Globus pallidus (tissue), 1 donor: ENCODE measurements around the gene CNNM2.
"Not testable (repeated sequence)": the region's sequence is repeated elsewhere in the genome, so short reads cannot be mapped to it uniquely, and the experiment has no call there.

Source experiments
- DNase-seq: peaks from one replicate; pipeline ENCODE4 v3.0.0-alpha.2; 2015; ENCODE audit warnings: low spot score

Gene CNNM2

DNA sequence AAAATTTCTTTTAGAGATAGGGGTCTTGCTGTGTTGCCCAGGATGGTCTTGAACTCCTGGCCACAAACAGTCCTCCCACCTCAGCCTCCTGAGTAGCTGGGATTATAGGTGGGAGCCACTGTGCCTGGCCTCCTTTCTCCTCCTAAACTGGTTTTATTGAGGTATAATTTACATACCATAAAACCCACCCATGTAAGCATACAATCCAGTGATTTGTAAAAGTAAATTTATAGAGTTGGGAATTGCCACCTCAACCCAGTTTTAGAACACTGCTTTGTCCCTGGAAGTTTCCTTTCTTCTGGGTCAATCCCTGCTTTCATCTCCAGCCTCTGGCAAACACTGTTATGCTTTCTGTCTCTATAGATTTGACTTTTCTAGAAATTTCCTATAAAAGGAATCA is 49.0 kb downstream of the CNNM2 start:
- DNase-seq: no peak

- no peak for DNase-seq
Measured at GRCh38 chr10:102970562-102971340, 52.7 kb downstream of the CNNM2 start.

GRCh38 chr10:102975483-102976379 is 57.6 kb downstream of the CNNM2 start:
- DNase-seq: no peak

DNA sequence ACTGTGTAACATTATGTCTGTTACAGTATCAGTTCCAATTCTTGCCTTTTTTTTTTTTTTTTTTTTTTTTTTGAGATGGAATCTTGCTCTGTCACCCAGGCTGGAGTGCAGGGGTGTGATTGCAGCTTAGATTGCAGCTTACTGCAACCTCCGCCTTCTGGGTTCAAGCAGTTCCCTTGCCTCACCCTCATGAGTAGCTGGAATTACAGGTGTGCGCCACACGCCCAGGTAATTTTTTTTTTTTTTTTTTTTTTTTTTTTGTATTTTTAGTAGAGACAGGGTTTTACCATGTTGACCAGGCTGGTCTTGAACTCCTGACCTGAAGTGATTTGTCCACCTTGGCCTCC is 58.3 kb downstream of the CNNM2 start:
- DNase-seq: not testable (repeated sequence)

DNA sequence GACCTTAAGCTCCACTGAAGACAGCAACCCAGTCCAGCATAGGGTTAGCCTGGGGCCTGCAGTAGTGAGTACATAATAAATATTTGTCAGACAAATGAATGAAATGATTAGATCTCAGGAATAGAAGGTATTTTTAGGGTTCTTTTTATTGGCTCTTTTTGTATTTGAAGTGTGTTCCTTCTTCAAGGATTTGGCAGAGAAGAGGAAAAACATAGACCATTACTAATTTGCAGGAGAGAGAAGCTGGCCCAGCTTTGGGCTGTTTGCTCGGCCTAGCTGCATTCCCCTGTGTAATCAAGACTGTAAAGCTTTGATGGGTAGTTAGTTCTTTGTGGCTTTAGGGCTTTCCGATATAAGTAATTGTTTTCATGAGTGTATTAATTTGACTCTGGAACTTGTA is 64.2 kb downstream of the CNNM2 start:
- DNase-seq: no peak

DNA sequence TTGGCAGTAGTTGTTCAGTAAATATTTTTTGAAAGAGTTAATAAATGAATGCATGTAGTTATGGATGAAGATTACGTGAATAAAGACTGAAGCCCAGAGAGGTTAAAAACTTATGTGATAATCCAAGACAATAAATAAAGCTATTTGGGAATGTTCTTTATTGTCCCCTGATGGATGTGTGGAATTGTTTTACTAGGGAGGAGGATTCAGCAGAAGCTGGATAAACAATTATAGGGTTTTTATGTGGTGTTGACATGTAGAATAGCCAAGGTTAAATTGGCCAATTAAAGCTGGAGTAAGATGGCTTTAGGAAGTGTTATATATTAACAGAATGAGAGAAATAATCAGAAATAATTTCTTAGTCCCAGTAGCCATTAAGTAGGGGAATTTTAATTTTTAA is 66.0 kb downstream of the CNNM2 start:
- no peak for DNase-seq

GRCh38 chr10:102985811-102986210 is 67.7 kb downstream of the CNNM2 start:
- no peak for DNase-seq

GRCh38 chr10:102988404-102989314 is 70.6 kb downstream of the CNNM2 start:
- DNase-seq: no peak

DNA sequence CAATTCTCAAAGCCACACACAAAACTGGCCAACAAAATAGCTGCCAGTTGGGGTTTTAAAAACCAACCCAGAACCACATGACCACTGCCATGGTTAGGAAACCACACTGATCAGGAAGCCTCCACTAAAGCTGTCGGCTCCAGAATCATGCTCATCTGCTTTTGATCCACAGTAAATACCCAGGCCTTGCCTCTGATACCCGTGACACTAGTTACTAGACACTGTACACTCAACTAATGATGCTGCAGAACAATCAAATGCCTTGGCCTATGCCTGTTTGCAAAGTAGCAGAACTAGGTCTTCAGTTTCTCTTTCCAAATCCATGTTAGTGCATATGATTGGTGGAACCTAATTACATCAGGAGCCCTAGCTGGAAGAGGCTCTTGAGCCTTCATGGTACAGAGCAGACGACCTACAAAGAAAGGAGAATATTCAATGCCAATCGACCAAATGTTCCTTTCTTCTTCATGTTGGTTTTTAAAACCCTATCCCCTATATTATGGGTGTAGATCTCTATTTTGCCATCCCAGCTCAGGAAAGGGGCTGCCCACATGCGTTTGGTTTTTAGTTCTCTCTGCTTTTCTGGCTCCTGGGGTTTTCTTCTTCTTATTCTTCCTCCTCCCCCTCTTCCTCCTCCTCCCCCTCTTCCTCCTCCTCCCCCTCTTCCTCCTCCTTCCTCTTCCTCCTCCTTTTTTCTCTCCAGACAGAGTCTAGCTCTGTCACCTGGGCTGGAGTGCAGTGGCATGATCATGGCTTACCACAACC is 76.6 kb downstream of the CNNM2 start:
- no peak for DNase-seq

DNA sequence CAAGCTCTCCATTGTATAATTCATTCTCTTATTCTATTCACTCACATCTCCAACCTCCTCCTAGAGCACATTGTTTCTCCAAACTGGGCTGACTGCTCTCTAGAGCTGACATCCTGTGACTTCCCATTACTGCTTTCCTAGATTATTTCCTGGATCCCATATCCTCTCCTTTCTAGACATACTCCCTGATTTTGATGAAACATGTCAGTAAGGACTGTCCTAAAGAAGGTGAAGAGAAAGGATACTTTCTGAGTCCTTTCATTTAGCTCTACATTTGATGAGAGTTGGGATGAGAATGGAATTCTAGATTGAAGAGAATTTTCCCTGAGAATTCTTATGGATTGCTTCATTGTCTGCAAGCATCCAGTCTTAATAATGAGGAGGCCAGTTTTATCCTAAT is 78.8 kb downstream of the CNNM2 start:
- DNase-seq: no peak

DNA sequence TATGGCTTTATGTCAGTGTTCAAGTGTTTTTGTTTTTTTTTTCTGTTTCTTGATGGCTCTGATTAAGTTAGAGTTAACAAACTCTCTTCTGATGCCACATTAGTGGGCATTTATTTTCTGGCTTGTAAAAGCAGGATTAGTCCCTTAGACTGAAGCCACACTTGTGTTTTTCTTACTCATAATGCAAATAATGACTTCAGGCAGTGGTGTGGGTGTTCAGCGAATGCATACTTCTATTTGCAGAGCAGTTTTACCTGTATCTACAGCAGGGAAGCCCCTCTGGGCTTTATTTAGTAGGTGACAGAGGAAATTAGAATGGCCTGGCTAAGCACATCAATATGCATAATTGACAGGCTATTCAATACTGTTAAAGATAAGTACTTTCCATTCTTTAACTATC is 79.9 kb downstream of the CNNM2 start:
- no peak for DNase-seq

DNA sequence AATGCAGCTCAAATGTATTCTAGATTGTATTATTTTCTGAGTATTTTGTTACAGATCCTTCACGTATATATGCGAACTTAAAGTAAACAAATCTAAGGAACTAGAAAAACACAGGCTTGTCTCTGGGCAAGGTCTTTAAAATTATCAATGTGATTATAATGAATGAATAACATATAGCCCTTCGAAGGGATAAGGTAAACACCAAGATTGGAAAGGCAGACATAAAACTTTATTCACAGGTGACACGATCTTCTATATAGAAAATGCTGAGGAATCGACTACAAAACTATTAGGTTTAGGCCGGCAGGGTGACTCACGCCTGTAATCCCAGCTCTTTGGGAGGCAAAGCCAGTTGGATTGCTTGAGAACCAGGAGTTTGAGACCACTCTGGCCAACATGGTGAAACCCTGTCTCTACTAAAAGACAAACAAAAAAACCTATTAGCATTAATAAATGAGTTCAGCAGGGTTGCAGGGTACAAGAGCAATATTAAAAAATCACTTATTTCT is 80.4 kb downstream of the CNNM2 start:
- no peak for DNase-seq

GRCh38 chr10:103000050-103000449 is 82.0 kb downstream of the CNNM2 start:
- not testable (repeated sequence) for DNase-seq

- no peak for DNase-seq
Measured at GRCh38 chr10:103007017-103007416, 88.9 kb downstream of the CNNM2 start.

DNA sequence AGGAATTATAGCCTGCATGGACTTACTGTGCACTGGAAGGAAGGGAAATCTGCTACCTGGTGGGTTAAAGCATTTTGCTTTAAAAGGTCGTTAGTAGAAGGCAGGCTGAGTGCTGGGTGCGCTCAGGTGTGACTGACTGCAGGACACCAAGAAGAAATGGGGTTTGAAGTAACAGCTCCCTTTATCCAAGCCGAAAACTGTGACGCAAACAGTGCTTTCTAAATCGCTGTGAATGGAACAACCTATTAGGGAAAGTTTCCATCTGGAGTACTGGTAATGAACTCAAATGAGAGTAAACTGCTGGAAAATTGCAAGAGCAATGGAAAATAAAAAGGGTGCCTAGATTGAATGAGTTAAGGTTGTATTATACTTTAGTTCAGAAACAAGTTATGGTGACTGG is 95.3 kb downstream of the CNNM2 start:
- no peak for DNase-seq

DNA sequence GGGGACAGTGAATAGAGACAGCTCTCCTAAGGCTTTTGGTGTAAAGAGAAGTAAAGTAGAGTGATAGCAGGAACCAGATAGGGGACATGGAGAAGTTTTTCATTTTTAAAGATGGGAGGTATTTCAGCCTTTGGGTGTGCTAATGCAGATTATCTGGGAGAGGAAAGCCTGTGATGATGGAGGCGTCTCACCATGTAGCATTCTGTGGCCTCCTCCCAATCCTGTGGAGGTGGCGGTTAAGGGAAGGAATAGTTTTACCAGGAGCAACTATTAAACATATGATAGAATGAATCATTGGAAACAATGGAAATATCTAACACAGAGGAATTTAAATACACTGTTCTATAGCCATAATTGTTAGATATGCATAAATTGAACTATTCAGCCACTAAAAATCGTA is 101.3 kb downstream of the CNNM2 start:
- no peak for DNase-seq

DNA sequence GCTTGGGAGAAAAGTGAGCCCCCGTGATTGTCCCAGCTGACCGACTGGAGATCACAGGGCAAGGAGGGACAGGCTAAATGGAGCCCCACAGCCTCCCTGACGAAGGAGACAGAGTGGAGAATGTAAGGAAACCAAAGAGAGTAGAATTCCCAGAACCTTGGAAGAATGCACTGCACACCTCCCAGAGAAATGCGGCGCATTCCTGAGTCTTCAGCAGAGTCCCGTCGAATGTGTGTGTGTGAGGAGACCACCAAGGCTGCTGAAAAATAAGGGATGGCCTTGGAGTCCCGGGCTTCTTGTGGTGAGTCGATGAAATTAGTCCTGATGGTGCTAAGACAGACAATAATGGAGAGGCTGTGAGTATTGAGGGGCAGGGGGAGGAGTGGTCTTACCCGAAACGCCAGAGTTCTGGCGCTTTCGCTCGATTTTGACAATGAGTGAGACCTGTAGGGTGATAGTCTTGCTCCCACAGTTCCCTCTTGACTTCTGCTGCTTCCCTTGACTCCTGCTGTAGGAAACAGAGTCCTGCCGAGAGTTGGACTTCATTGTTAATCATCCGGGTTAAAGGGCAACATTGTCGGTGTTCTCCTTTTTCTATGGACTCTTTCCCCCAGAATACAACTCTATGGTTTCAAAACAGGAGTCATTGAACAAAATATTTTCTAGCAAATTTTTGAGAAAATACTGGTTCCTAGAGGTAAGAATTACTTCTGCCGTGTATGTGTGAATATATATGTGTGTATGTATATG is 103.2 kb downstream of the CNNM2 start:
- no peak for DNase-seq

- no peak for DNase-seq
Measured at GRCh38 chr10:103021900-103022293, 103.8 kb downstream of the CNNM2 start.

DNA sequence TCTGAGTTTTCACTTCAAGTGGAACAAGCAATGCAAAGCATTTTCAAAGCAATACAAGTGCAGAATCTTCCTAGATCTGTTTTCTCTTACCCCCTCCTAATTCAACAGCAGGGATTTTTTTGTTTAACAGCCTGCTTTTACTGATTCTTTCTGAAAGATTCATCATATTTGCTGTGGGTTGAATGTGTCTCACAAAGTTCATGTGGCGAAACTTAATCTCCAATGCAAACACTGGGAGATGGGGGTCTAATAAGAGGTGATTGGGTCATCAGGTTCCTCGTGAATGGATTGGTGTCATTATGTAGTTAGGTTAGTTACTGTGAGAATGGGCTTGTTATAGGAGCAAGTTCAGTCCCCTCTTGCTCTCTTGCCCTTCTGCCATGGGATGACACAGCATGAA is 107.6 kb downstream of the CNNM2 start:
- no peak for DNase-seq

DNA sequence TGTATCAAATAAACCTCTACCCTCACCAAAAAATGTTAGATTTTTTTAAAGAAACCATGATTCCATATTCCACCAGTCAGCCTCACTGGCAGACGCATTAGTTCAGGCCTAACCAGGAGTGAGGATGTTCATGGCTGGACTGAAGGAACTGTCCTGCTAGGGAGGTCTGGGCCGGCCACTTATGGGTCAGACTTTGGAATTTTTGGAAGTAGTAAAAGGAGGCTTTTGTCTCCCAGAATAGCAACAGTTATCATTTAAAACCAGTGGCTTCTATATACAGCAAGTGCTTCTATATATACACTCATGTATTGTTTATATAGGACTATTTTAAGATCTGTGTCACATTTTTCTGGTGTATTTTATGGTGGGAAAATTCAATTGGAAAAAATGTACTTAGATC is 120.5 kb downstream of the CNNM2 start:
- DNase-seq: no peak

DNA sequence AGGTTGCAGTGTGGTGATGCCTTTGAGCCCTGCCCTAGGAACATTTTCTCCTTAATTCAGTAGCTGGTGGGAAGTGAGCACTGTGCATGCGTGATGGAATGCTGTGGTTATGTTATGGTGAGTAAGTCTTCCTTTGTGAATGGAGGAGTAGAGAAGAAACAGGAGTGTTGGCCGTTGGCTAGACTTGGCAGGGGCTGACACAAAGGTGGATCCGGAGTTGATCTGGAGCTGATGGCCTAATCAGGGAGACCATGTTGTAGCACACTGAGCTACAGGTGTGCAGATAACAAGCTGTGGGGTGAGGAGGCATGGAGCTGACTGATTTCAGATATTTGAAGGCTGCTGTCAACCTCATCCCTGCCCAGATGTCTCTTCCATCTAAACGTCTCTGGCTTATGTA is 122.3 kb downstream of the CNNM2 start:
- no peak for DNase-seq
